ENCODE measurements around the gene BORCS5.
"Not testable (repeated sequence)": the region's sequence is repeated elsewhere in the genome, so short reads cannot be mapped to it uniquely, and the experiment has no call there.

- not testable (repeated sequence) for TF ChIP-seq POLR2A (IDR thresholded peaks at IDR 0.05)
- TF ChIP-seq, protein P1, sequence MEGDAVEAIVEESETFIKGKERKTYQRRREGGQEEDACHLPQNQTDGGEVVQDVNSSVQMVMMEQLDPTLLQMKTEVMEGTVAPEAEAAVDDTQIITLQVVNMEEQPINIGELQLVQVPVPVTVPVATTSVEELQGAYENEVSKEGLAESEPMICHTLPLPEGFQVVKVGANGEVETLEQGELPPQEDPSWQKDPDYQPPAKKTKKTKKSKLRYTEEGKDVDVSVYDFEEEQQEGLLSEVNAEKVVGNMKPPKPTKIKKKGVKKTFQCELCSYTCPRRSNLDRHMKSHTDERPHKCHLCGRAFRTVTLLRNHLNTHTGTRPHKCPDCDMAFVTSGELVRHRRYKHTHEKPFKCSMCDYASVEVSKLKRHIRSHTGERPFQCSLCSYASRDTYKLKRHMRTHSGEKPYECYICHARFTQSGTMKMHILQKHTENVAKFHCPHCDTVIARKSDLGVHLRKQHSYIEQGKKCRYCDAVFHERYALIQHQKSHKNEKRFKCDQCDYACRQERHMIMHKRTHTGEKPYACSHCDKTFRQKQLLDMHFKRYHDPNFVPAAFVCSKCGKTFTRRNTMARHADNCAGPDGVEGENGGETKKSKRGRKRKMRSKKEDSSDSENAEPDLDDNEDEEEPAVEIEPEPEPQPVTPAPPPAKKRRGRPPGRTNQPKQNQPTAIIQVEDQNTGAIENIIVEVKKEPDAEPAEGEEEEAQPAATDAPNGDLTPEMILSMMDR (IDR thresholded peaks at IDR 0.05) = not testable (repeated sequence)
These were observed 46.2 kb upstream of the BORCS5 start for GRCh38 chr12:12310695-12311094.
